T47D (cell line): ENCODE data around the gene USP9Y.
"Not testable (repeated sequence)": the region's sequence is repeated elsewhere in the genome, so short reads cannot be mapped to it uniquely, and the experiment has no call there.

Experiments
- DNase-seq, 2 experiments: peaks; one replicate each; pipeline versions ENCODE4 v3.0.0 to v3.0.0-alpha.2; 2011 to 2012; ENCODE audit warnings: low read depth in 1 of 2, low spot score in 1 of 2
- JUND ChIP-seq: IDR thresholded peaks from 2 replicates; pipeline ENCODE4 v1.6.1; 2012; ENCODE audit warnings: low read depth
- in situ Hi-C: cut with HindIII; loops from 2 replicates; pipeline ENCODE4 v1.10.0; 2016; ENCODE audit warnings: low sequenced_read_pairs, low pct_unique_long_range_greater_than_20kb

USP9Y gene

GRCh38 chrY:12701181-12701695 is at the start of gene USP9Y:
Gene USP9Y (plus strand): TSS chrY:12701231. CDS start chrY:12709448, 8,217 bp downstream.
- in situ Hi-C loops = no loop called here
- DNase-seq = no peak
- TF ChIP-seq JUND = no peak

GRCh38 chrY:12651621-12652036 is 49.4 kb upstream of the USP9Y start:
- TF ChIP-seq JUND = no peak
- in situ Hi-C loops = no loop called here

GRCh38 chrY:12661745-12662681 is 39.0 kb upstream of the USP9Y start:
- DNase-seq = no peak
- TF ChIP-seq JUND = no peak
- in situ Hi-C loops = no loop called here

More at GRCh38 chrY:12651621-12652036, 49.4 kb upstream of the USP9Y start:
- no peak for DNase-seq

GRCh38 chrY:12662745-12663591 is 38.1 kb upstream of the USP9Y start:
- no peak for TF ChIP-seq JUND
- no peak for DNase-seq
- in situ Hi-C loops = no loop called here

- in situ Hi-C loops, DNase-seq: not testable (repeated sequence)
Observed at GRCh38 chrY:12663845-12664244, 37.2 kb upstream of the USP9Y start.

- in situ Hi-C loops = no loop called here
- TF ChIP-seq JUND = no peak
Observed at GRCh38 chrY:12678111-12678510, 22.9 kb upstream of the USP9Y start.

GRCh38 chrY:12681535-12681934 is 19.5 kb upstream of the USP9Y start:
- TF ChIP-seq JUND = no peak
- no peak for DNase-seq
- in situ Hi-C loops = no loop called here

More at GRCh38 chrY:12678111-12678510, 22.9 kb upstream of the USP9Y start:
- DNase-seq = no peak

GRCh38 chrY:12688337-12688736 is 12.7 kb upstream of the USP9Y start:
- in situ Hi-C loops = no loop called here
- DNase-seq = no peak
- TF ChIP-seq JUND = no peak

GRCh38 chrY:12700087-12700486 is 944 bp upstream of the USP9Y start:
- in situ Hi-C loops = no loop called here
- no peak for DNase-seq
- TF ChIP-seq JUND = no peak

GRCh38 chrY:12702174-12702573 is 1.1 kb downstream of the USP9Y start:
- in situ Hi-C loops = no loop called here
- DNase-seq = no peak
- no peak for TF ChIP-seq JUND

- no peak for TF ChIP-seq JUND
- in situ Hi-C loops = no loop called here
- no peak for DNase-seq
Observed at GRCh38 chrY:12710460-12710859, 9.4 kb downstream of the USP9Y start.

- in situ Hi-C loops = no loop called here
- TF ChIP-seq JUND = no peak
- DNase-seq = no peak
Observed at GRCh38 chrY:12715376-12715775, 14.3 kb downstream of the USP9Y start.

- in situ Hi-C loops = no loop called here
- TF ChIP-seq JUND = no peak
- DNase-seq = no peak
Observed at GRCh38 chrY:12729746-12730145, 28.7 kb downstream of the USP9Y start.
